ENCODE results near the gene IDI1. TPM values are rescaled to one million over a fixed set of nuclear protein-coding genes. Genes with fewer than 3 reads are reported as not detected.

IDI1 gene
- total and polyA plus RNA-seq, 2 of the 13 experiments (the other 11 are each of a cell fraction or from before 2014, with no cell fraction given), result 44.4 to 145 TPM

DNA sequence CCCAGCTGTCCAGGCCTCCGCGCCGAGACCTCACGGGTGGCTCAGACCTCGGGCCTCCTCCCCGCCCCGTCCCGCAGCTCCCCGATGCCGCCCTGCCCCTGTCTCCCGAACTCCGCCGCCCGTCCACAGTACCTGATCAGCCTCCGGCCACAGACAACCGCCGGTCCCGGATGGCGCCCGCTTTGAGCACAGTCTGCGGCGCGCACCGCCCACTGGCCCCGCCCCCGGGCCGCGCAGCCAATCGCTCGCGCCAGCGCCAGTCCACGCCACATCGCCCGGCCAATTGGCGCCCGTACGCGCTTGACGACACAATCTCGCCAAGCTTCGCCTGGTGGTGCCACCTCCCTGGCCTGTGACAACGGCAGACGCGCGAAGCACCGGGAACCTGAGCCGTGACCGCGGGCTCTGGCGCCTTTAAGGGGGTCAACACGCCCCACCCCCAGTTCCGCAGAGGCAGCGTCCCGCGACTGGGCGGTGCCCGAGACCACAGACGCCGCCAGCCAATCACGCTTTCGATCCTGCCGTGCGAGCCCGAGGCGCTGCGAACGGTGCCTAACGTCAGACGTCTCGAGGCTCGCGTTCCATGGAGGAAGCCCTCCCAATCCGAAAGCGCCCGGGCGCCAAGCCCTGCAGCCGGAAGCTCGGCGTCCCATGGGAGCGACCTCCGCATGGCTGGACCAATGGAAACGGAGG lies at the start of gene IDI1 (continued):
- TF ChIP-seq ZBTB33 (CRISPR knock-in tag; IDR thresholded peaks at IDR 0.05), result no peak
- TF ChIP-seq BRD4 (CRISPR knock-in tag; IDR thresholded peaks at IDR 0.05), result no peak; the same call in 1 of the 2 replicates
- TF ChIP-seq ZNF430 (CRISPR knock-in tag; IDR thresholded peaks at IDR 0.05), result peak; percentile 71; the same call in 1 of the 2 replicates
- TF ChIP-seq ZNF251 (CRISPR knock-in tag; IDR thresholded peaks at IDR 0.05), result no peak
- TF ChIP-seq PHF21A (CRISPR knock-in tag; IDR thresholded peaks at IDR 0.05), result peak; percentile 91
- no peak for TF ChIP-seq FLYWCH1 (CRISPR knock-in tag; IDR thresholded peaks at IDR 0.05)
- peak; percentile 24; the same call in 1 of the 2 replicates for TF ChIP-seq HDAC2 (CRISPR knock-in tag; IDR thresholded peaks at IDR 0.05)
- TF ChIP-seq, protein P1, sequence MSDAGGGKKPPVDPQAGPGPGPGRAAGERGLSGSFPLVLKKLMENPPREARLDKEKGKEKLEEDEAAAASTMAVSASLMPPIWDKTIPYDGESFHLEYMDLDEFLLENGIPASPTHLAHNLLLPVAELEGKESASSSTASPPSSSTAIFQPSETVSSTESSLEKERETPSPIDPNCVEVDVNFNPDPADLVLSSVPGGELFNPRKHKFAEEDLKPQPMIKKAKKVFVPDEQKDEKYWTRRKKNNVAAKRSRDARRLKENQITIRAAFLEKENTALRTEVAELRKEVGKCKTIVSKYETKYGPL (CRISPR knock-in tag; IDR thresholded peaks at IDR 0.05), result no peak
- TF ChIP-seq ATM (IDR thresholded peaks at IDR 0.05; ENCODE audit: borderline replicate concordance), result no peak
- no peak for TF ChIP-seq DPF2 (CRISPR knock-in tag; IDR thresholded peaks at IDR 0.05; ENCODE audit: borderline replicate concordance, low read depth)
- TF ChIP-seq ZNF724P (CRISPR knock-in tag; IDR thresholded peaks at IDR 0.05; ENCODE audit: borderline replicate concordance), result peak; percentile 27; the same call in 1 of the 2 replicates
- TF ChIP-seq CREBL2 (CRISPR knock-in tag; IDR thresholded peaks at IDR 0.05; ENCODE audit: borderline replicate concordance), result no peak
- TF ChIP-seq U2AF1 (optimal IDR thresholded peaks at IDR 0.05; ENCODE audit: low read depth, low read length), result peak; percentile 66
- TF ChIP-seq ZNF350 (CRISPR knock-in tag; IDR thresholded peaks at IDR 0.05; ENCODE audit: borderline replicate concordance, low read depth), result peak; percentile 84; the same call in 1 of the 2 replicates
- TF ChIP-seq, protein P2, sequence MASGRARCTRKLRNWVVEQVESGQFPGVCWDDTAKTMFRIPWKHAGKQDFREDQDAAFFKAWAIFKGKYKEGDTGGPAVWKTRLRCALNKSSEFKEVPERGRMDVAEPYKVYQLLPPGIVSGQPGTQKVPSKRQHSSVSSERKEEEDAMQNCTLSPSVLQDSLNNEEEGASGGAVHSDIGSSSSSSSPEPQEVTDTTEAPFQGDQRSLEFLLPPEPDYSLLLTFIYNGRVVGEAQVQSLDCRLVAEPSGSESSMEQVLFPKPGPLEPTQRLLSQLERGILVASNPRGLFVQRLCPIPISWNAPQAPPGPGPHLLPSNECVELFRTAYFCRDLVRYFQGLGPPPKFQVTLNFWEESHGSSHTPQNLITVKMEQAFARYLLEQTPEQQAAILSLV (CRISPR knock-in tag; IDR thresholded peaks at IDR 0.05; ENCODE audit: borderline replicate concordance), result peak; percentile 46; the same call in 1 of the 2 replicates
- 0 out of 2 replicates have a peak, but pooled peaks have one; percentile 25 for TF ChIP-seq SSRP1 (CRISPR knock-in tag; IDR thresholded peaks at IDR 0.05)
- TF ChIP-seq SMARCC2 (IDR thresholded peaks at IDR 0.05), result no peak
- no peak; the same call in 1 of the 2 replicates for TF ChIP-seq TGIF2 (CRISPR knock-in tag; IDR thresholded peaks at IDR 0.05)
- no peak for TF ChIP-seq HOXA9 (CRISPR knock-in tag; IDR thresholded peaks at IDR 0.05; ENCODE audit: borderline replicate concordance)
- no peak; the same call in 1 of the 2 replicates for TF ChIP-seq ZNF274 (CRISPR knock-in tag; IDR thresholded peaks at IDR 0.05)
- TF ChIP-seq TEAD3 (CRISPR knock-in tag; optimal IDR thresholded peaks at IDR 0.05; ENCODE audit: borderline replicate concordance), result peak; percentile 65
- peak; percentile 64; the same call in 1 of the 2 replicates for TF ChIP-seq ZNF816 (CRISPR knock-in tag; IDR thresholded peaks at IDR 0.05; ENCODE audit: borderline replicate concordance)
- TF ChIP-seq NFATC3 (CRISPR knock-in tag; IDR thresholded peaks at IDR 0.05), result no peak
- TF ChIP-seq FOXP4 (CRISPR knock-in tag; IDR thresholded peaks at IDR 0.05), result 0 out of 2 replicates have a peak, but pooled peaks have one; percentile 8
- TF ChIP-seq ZNF326 (CRISPR knock-in tag; IDR thresholded peaks at IDR 0.05; ENCODE audit: borderline replicate concordance), result no peak; the same call in 1 of the 2 replicates
